Common myeloid progenitor, CD34-positive (primary cell): ENCODE measurements around the gene SELE.
A peak's percentile ranks its signal among the peaks of the same experiment; 100 is the strongest.
"Not testable (repeated sequence)": the region's sequence is repeated elsewhere in the genome, so short reads cannot be mapped to it uniquely, and the experiment has no call there.

ENCODE experiments used
- CTCF ChIA-PET: fragments of 350-600 bp; sonication (Branson Sonifier 250); formaldehyde crosslinking; loops from one replicate; lab custom pipeline; 2021; ENCODE audit warnings: antibody characterized with exemption; lab: Charles Lee
- POLR2A ChIA-PET: fragments of 350-600 bp; sonication (Branson Sonifier 250); formaldehyde crosslinking; loops from one replicate; lab custom pipeline; 2021; ENCODE audit warnings: antibody characterized with exemption; lab: Charles Lee
- DNase-seq, 3 donors: peaks; one replicate each; pipeline versions ENCODE4 v3.0.0 to v3.0.0-alpha.2; 2013
- H3K27ac ChIP-seq, 2 experiments: 1 replicate in 1 of 2; 2 replicates in 1 of 2; pipeline ENCODE4 v1.7.0; 2013; ENCODE audit warnings: inconsistent platforms in 2 of 2, low read length in 2 of 2, mild to moderate bottlenecking in 2 of 2, low read depth in 1 of 2, moderate library complexity in 1 of 2; ENCODE audit not compliant: severe bottlenecking in 2 of 2, insufficient read depth in 1 of 2, poor library complexity in 1 of 2
- H3K27me3 ChIP-seq, 5 experiments: replicated peaks in 2 of 5; 1 replicate in 3 of 5; 2 replicates in 2 of 5; pipeline versions ENCODE4 v1.6.1 to v1.7.0; 2013; ENCODE audit warnings: low read length in 4 of 5, mild to moderate bottlenecking in 2 of 5, moderate library complexity in 2 of 5, inconsistent platforms in 1 of 5; ENCODE audit not compliant: insufficient read depth in 5 of 5, control insufficient read depth in 4 of 5
- H3K36me3 ChIP-seq, 4 experiments: 1 replicate in 2 of 4; 2 replicates in 2 of 4; pipeline versions ENCODE4 v1.6.1 to v1.7.0; 2013; ENCODE audit warnings: low read length in 3 of 4, control low read depth in 1 of 4, mild to moderate bottlenecking in 1 of 4; ENCODE audit not compliant: control insufficient read depth in 4 of 4, insufficient read depth in 4 of 4
- H3K4me1 ChIP-seq, 4 experiments: 1 replicate in 3 of 4; 2 replicates in 1 of 4; pipeline versions ENCODE4 v1.6.1 to v1.7.1; 2013; ENCODE audit warnings: low read length in 3 of 4, mild to moderate bottlenecking in 3 of 4, control low read depth in 1 of 4, inconsistent platforms in 1 of 4, moderate library complexity in 1 of 4; ENCODE audit not compliant: control insufficient read depth in 4 of 4, insufficient read depth in 4 of 4; ENCODE audit errors: control extremely low read depth in 1 of 4
- H3K4me3 ChIP-seq, 7 experiments: 1 replicate in 4 of 7; 2 replicates in 3 of 7; pipeline versions ENCODE4 v1.5.1 to v1.7.0; 2013; ENCODE audit warnings: mild to moderate bottlenecking in 7 of 7, low read length in 6 of 7, moderate library complexity in 6 of 7, inconsistent platforms in 2 of 7, low read depth in 2 of 7, control low read depth in 1 of 7; ENCODE audit not compliant: insufficient read depth in 4 of 7, control insufficient read depth in 1 of 7; ENCODE audit errors: extremely low read depth in 1 of 7
- H3K9me3 ChIP-seq, 5 experiments: 1 replicate in 4 of 5; 2 replicates in 1 of 5; pipeline versions ENCODE4 v1.6.1 to v1.7.1; 2013; ENCODE audit warnings: low read length in 4 of 5, mild to moderate bottlenecking in 2 of 5, inconsistent platforms in 1 of 5, low read depth in 1 of 5, moderate library complexity in 1 of 5; ENCODE audit not compliant: control insufficient read depth in 4 of 5, insufficient read depth in 2 of 5; ENCODE audit errors: control extremely low read depth in 1 of 5
- WGBS: methylation state at CpG from one replicate; pipeline ENCODE4 v1.1.5; 2013; ENCODE audit not compliant: insufficient coverage; 5-methylcytosine and 5-hydroxymethylcytosine counted together

SELE gene

DNA sequence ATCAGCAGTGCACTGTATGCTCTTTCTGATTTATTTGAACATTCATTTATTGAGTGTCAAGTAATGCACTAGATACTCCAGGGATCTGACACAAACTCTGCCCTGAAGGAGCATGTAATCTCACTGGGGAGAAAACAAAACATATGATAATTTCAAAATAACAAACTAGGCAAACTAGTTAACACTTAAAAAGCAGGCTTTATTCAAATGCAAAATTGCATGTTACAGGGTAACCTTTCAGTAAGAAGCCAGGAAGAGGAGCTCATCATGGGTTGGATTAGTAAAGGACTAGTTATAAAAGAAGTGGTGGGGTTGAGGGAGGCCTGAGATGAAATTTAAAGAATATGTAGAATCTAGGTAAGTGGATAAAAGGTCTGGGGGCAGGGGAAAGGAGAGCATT, 43.4 kb downstream of the SELE start:
- Histone ChIP-seq H3K27me3 (no peaks in the 10 kb centered on the region), H3K36me3 (peaks cover 2 to 20% (median 9%) of the 10 kb centered on the region in 4 experiments), H3K9me3 (no peaks in the 10 kb centered on the region), H3K4me3 (no peak overlapping the region), H3K4me1 (peaks cover 32 to 68% (median 46%) of the 10 kb centered on the region in 4 experiments), H3K27ac (no peak overlapping the region)
- POLR2A ChIA-PET: no interaction called here
- CTCF ChIA-PET: interaction anchor here (1.4 to 9.8 kb wide), 6 partner anchors 11 to 89 kb away, joined by 6 to 65 read pairs (median 8); no protein-coding TSS in a partner anchor
- DNase-seq: no peak

DNA sequence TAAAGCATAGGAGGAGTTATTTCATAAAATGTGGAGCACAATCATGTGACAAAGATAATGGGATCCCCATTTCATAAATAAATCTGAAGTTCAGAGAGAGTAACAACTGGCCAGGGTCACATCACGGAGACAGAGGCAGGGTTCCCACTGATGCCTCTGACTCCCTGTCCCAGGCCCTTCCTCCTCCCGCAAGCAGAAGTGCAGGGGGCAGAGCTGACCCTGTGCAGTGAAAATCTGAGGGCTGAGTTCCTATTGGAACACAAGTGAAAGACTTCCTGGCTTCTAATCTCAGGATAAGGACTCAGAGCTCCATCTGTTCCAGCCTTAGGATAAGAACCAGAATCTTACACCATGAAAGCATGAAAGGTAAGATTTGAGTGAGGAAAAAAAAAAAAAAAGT, 44.5 kb downstream of the SELE start:
- 92% methylated on average over 2 of the region's 2 CpGs for WGBS
- Histone ChIP-seq H3K36me3 (peaks cover 2 to 18% (median 7%) of the 10 kb centered on the region in 4 experiments), H3K4me1 (peaks cover 21 to 57% (median 35%) of the 10 kb centered on the region in 4 experiments), H3K4me3 (no peak overlapping the region), H3K9me3 (no peaks in the 10 kb centered on the region), H3K27me3 (no peaks in the 10 kb centered on the region), H3K27ac (no peak overlapping the region)
- POLR2A ChIA-PET: interaction anchor here (1.0 kb wide), 1 partner anchor 14 kb away, joined by 3 read pairs; no protein-coding TSS in a partner anchor
- DNase-seq: no peak
- CTCF ChIA-PET: interaction anchor here (1.4 to 9.8 kb wide), 6 partner anchors 10 to 87 kb away, joined by 5 to 65 read pairs (median 8); no protein-coding TSS in a partner anchor

DNA sequence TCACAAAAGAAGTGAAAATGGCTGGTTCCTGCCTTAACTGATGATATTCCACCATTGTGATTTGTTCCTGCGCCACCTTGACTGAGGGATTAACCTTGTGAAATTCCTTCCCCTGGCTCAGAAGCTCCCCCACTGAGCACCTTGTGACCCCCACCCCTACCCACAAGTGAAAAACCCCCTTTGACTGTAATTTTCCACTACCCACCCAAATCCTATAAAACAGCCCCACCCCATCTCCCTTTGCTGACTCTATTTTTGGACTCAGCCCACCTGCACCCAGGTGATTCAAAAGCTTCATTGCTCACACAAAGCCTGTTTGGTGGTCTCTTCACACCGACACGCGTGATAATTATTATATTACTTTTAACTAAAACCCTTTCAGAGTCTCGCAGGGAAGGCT, 45.5 kb downstream of the SELE start:
- CTCF ChIA-PET: interaction anchor here (0.6 to 9.8 kb wide), 5 partner anchors 13 to 86 kb away, joined by 3 to 65 read pairs (median 5); no protein-coding TSS in a partner anchor
- H3K4me3 ChIP-seq, DNase-seq, POLR2A ChIA-PET, H3K9me3 ChIP-seq, H3K27me3 ChIP-seq: not testable (repeated sequence)
- peak overlapping the region in 1 of 2 experiments; percentile 14 for H3K27ac ChIP-seq
- H3K4me1 ChIP-seq: peaks cover 12 to 47% (median 25%) of the 10 kb centered on the region in 4 experiments
- WGBS: 93% methylated on average over 3 of the region's 5 CpGs
- peaks cover 2 to 18% (median 7%) of the 10 kb centered on the region in 4 experiments for H3K36me3 ChIP-seq

GRCh38 chr1:169683661-169684060, 50.2 kb downstream of the SELE start:
- H3K27me3 ChIP-seq: no peaks in the 10 kb centered on the region
- H3K36me3 ChIP-seq: no peaks in the 10 kb centered on the region
- DNase-seq: no peak
- H3K27ac ChIP-seq: no peak overlapping the region
- H3K4me3 ChIP-seq: no peak overlapping the region
- WGBS: 90% methylated on average over 2 of the region's 3 CpGs
- no peaks in the 10 kb centered on the region for H3K9me3 ChIP-seq
- CTCF ChIA-PET: no interaction called here
- POLR2A ChIA-PET: no interaction called here
- peaks cover 0 to 12% (median 6%) of the 10 kb centered on the region in 4 experiments for H3K4me1 ChIP-seq

- POLR2A ChIA-PET, H3K4me3 ChIP-seq, H3K9me3 ChIP-seq, H3K36me3 ChIP-seq, H3K27me3 ChIP-seq, H3K27ac ChIP-seq, DNase-seq: not testable (repeated sequence)
- peaks cover 0 to 12% (median 5%) of the 10 kb centered on the region in 4 experiments for H3K4me1 ChIP-seq
- 98% methylated on average over 4 of the region's 4 CpGs for WGBS
- CTCF ChIA-PET: interaction anchor here (1.6 kb wide), 1 partner anchor 26 kb away, joined by 4 read pairs; no protein-coding TSS in a partner anchor
These were observed 50.7 kb downstream of the SELE start for GRCh38 chr1:169683168-169683567.

DNA sequence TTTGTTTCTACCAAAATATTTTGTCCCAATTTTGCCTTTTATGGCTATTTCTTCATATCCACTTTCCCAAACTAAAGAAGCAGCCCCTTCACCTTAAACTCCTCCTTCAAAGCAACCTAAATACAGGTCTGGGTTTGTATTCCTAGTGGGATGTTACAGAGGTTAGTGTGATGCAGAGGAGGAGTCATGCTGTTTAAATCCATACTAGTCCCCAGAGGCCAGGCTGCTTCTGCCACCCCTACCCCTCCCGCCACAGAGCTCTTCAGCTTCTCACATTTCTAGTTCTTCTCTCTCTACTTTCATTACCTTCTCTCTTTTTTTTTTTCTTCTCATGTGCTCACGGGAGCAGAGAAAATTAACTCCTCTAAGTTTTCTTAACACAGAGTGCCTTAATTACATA, 51.8 kb downstream of the SELE start:
- CTCF ChIA-PET: interaction anchor here (0.6 to 1.6 kb wide), 4 partner anchors 11 to 81 kb away, joined by 3 to 4 read pairs (median 4); no protein-coding TSS in a partner anchor
- Histone ChIP-seq H3K36me3 (no peaks in the 10 kb centered on the region), H3K4me3 (no peak overlapping the region), H3K27me3 (no peaks in the 10 kb centered on the region), H3K4me1 (peaks cover 0 to 14% (median 5%) of the 10 kb centered on the region in 4 experiments), H3K27ac (no peak overlapping the region), H3K9me3 (no peaks in the 10 kb centered on the region)
- POLR2A ChIA-PET: interaction anchor here (0.6 kb wide), 1 partner anchor 10 kb away, joined by 3 read pairs; no protein-coding TSS in a partner anchor
- no peak for DNase-seq
- WGBS: 71% methylated on average over 1 of the region's 2 CpGs

DNA sequence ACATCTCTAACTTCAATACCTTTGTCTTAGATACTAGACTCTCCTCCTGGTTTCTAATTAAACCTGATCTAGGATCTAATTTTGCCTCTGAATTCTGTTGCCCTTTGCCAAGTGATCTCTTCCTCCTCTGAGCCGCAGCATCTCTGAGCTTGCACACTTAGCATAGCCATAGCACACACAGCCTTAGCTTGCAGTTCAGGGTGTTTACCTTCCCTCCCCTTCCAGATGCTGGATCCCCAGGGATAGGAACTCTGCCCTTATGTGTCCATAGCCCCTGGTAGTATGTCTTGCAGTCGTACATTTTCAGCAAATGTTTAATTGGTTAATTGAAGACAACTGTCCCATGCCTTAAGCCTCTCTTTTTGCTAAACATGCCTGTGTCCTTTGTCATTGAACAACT, 52.7 kb downstream of the SELE start:
- peaks cover 7 to 22% (median 10%) of the 10 kb centered on the region in 4 experiments for H3K4me1 ChIP-seq
- no peak overlapping the region for H3K27ac ChIP-seq
- DNase-seq: no peak
- no peaks in the 10 kb centered on the region for H3K9me3 ChIP-seq
- WGBS: 86% methylated on average over 2 of the region's 2 CpGs
- CTCF ChIA-PET: interaction anchor here (0.8 to 1.3 kb wide), 3 partner anchors 10 to 13 kb away, joined by 3 to 4 read pairs (median 4); no protein-coding TSS in a partner anchor
- POLR2A ChIA-PET: interaction anchor here (0.6 kb wide), 1 partner anchor 11 kb away, joined by 3 read pairs; no protein-coding TSS in a partner anchor
- no peaks in the 10 kb centered on the region for H3K27me3 ChIP-seq
- H3K4me3 ChIP-seq: no peak overlapping the region
- no peaks in the 10 kb centered on the region for H3K36me3 ChIP-seq
